Thyroid gland (tissue), 4 donors: Measurements from ENCODE around the gene UPB1. TPM values are rescaled to one million over a fixed set of nuclear protein-coding genes. Genes with fewer than 3 reads are reported as not detected.
A peak's percentile ranks its signal among the peaks of the same experiment; 100 is the strongest.
"Not testable (repeated sequence)": the region's sequence is repeated elsewhere in the genome, so short reads cannot be mapped to it uniquely, and the experiment has no call there.

Experiments used
- DNase-seq, 2 donors: peaks; one replicate each; pipeline ENCODE4 v3.0.0-alpha.2; 2019
- H3K27ac ChIP-seq, 3 donors: fragments of 200-600 bp; sonication (generic); 1 replicate in 2 of 3; 2 replicates in 1 of 3; pipeline ENCODE4 v1.5.1; 2016 to 2019; ENCODE audit warnings: mild to moderate bottlenecking in 1 of 3, moderate library complexity in 1 of 3
- H3K27me3 ChIP-seq: fragments of 200-600 bp; sonication (generic); one replicate; pipeline ENCODE4 v1.5.1; 2019
- H3K36me3 ChIP-seq, 2 donors: fragments of 200-600 bp; sonication (generic); one replicate each; pipeline ENCODE4 v1.5.1; 2016 to 2019
- H3K4me1 ChIP-seq, 2 donors: fragments of 200-600 bp; sonication (generic); one replicate each; pipeline ENCODE4 v1.5.1; 2017 to 2019
- H3K4me3 ChIP-seq, 3 donors: fragments of 200-600 bp; sonication (generic); replicated peaks in 1 of 3; 1 replicate in 2 of 3; 2 replicates in 1 of 3; pipeline ENCODE4 v1.5.1; 2016; ENCODE audit warnings: mild to moderate bottlenecking in 1 of 3
- H3K9me3 ChIP-seq: fragments of 200-600 bp; sonication (generic); one replicate; pipeline ENCODE4 v1.5.1; 2017
- POLR2A ChIP-seq, 2 donors: fragments of 450-650 bp; IDR thresholded peaks; one replicate each; pipeline ENCODE4 v1.6.1; 2017; ENCODE audit warnings: antibody characterized with exemption in 2 of 2, mild to moderate bottlenecking in 2 of 2, moderate library complexity in 1 of 2
- WGBS, 2 donors: methylation state at CpG; one replicate each; pipeline ENCODE4 v1.1.5; 2017; 5-methylcytosine and 5-hydroxymethylcytosine counted together
- intact Hi-C: fragments of 100-400 bp; cut with DNase I; formaldehyde crosslinking; loops from one replicate; pipeline ENCODE4 v1.15.1; 2023
- total RNA-seq, 4 donors: library from RNA; depleted of rRNA; stranded (reverse); fragments of >200 nt; gene quantifications; one replicate each; pipeline ENCODE4 v1.2.3, GENCODE V29; 2016
- TF ChIP-seq, protein P1 (sequence below), 6 experiments: fragments of 200-600 bp in 3 of 6; fragments of 450-650 bp in 3 of 6; sonication (generic) in 3 of 6; IDR thresholded peaks; one replicate each; pipeline ENCODE4 v1.5.1; 2016 to 2019; ENCODE audit warnings: antibody characterized with exemption in 6 of 6, mild to moderate bottlenecking in 2 of 6, inconsistent platforms in 1 of 6, moderate library complexity in 1 of 6

Gene UPB1
- total RNA-seq, 4 donors from 2014 or later = not detected

DNA sequence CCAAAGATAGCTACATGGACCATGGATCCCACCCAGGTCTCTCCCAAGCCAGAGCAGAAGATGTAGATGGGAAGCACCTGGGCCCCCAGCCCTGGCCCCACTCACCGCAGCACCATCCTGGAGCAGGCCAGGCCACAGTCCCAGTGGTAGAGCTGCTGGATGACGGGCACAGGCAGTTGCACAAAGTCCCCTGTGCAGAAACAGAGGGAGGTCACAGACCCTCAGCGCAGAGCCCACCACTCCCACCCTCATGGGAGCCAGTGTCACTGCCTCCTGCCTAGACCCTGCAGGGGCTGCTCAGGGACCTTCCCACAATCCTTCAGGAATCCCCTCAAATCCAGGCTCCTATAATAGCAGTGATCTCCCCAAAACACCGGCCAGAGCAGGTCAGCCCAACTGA lies 53.7 kb downstream of the UPB1 start:
- intact Hi-C loops = no loop called here
- H3K4me1 ChIP-seq = peaks cover 13 to 20% of the 10 kb centered on the region in 2 donors
- H3K4me3 ChIP-seq = no peak overlapping the region
- no peak for DNase-seq
- H3K27me3 ChIP-seq = no peaks in the 10 kb centered on the region
- H3K36me3 ChIP-seq = peaks cover 20 to 22% of the 10 kb centered on the region in 2 donors
- no peak overlapping the region for H3K27ac ChIP-seq
- no peak for TF ChIP-seq POLR2A (IDR thresholded peaks at IDR 0.05)
- TF ChIP-seq, protein P1, sequence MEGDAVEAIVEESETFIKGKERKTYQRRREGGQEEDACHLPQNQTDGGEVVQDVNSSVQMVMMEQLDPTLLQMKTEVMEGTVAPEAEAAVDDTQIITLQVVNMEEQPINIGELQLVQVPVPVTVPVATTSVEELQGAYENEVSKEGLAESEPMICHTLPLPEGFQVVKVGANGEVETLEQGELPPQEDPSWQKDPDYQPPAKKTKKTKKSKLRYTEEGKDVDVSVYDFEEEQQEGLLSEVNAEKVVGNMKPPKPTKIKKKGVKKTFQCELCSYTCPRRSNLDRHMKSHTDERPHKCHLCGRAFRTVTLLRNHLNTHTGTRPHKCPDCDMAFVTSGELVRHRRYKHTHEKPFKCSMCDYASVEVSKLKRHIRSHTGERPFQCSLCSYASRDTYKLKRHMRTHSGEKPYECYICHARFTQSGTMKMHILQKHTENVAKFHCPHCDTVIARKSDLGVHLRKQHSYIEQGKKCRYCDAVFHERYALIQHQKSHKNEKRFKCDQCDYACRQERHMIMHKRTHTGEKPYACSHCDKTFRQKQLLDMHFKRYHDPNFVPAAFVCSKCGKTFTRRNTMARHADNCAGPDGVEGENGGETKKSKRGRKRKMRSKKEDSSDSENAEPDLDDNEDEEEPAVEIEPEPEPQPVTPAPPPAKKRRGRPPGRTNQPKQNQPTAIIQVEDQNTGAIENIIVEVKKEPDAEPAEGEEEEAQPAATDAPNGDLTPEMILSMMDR (IDR thresholded peaks at IDR 0.05) = no peak
- WGBS, 2 donors = 91 to 96% methylated on average over 2 to 4 of the region's 4 CpGs
- no peaks in the 10 kb centered on the region for H3K9me3 ChIP-seq

DNA sequence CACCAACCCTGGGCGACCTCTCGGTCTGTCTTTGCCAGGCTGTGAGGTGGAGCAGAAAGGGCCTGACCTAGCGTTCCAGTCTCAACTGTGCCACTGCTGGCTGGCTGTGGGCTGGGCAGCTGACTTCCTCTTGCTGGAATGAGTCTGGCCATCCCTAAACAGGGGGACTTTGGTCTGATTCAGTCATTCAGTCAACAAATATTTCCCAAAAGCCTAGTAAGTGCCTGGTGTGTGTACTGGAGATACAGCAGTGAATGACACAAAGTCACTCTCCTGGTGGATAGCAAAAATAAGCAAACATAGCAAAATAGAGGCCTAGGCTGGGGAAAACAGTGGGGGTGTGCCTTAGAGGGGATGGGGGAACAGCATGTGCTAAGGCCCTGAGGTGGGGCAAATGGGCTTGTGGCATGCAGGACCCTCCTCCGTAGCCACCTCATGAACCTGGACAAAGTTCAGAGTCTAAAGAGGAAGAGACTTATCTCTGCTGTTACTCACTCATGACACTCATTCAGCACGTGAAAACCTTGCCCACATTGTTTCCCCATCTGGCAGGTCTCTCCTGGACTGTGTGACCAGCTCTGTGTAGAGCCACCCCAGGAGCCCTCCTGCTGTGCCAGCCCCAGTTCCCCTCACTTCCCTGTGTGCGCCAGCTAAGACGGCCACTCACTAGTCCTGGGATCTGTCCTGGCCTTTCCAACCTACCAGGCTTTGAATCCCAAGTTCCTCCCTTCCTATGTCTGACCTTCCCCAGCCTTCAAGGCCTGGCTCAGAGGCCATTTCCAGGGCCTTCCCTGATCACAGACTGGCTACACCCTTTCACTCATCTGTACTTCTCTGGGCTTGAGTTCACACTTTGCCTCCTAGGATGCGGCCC lies 55.1 kb downstream of the UPB1 start:
- Histone ChIP-seq H3K4me3 (no peak overlapping the region), H3K9me3 (no peaks in the 10 kb centered on the region), H3K27me3 (no peaks in the 10 kb centered on the region), H3K36me3 (peaks cover 18 to 20% of the 10 kb centered on the region in 2 donors), H3K4me1 (peaks cover 11 to 17% of the 10 kb centered on the region in 2 donors), H3K27ac (no peak overlapping the region)
- intact Hi-C loops = no loop called here
- WGBS, 2 donors = 88 to 90% methylated on average over 8 of the region's 8 CpGs
- TF ChIP-seq POLR2A (IDR thresholded peaks at IDR 0.05) = no peak
- TF ChIP-seq, protein P1 (IDR thresholded peaks at IDR 0.05) = no peak
- no peak for DNase-seq

DNA sequence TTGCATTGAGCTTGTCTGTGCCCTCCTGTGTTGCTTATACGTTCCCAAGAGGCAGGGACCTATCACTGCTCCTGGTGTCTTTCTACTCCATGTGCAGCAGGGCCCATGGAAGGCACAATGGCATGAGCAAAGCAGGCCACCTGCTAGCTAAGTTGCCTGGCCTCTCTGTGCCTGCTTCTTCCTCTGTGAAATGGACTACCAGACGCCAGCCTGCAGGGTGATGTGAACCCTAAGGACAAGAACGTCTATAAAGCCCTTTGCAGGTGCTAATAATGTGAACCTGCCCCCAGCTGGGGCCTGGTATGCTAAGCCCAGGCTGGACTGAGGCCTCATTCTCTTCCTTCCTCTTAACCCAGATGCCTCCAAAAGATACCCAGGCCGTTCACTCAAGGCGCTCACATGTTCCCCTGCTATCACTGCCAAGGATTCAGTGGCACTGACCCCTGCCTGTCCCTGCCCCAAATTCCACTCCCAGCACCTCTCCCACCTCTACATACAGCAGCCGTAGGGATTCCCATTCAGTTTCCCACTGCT lies 55.8 kb downstream of the UPB1 start:
- no peak for DNase-seq
- Histone ChIP-seq H3K9me3 (no peaks in the 10 kb centered on the region), H3K27ac (no peak overlapping the region), H3K27me3 (no peaks in the 10 kb centered on the region), H3K36me3 (peaks cover 18 to 20% of the 10 kb centered on the region in 2 donors), H3K4me1 (peaks cover 10 to 15% of the 10 kb centered on the region in 2 donors), H3K4me3 (no peak overlapping the region)
- 85 to 90% methylated on average over 6 of the region's 6 CpGs for WGBS, 2 donors
- TF ChIP-seq POLR2A (IDR thresholded peaks at IDR 0.05) = no peak
- intact Hi-C loops = no loop called here

DNA sequence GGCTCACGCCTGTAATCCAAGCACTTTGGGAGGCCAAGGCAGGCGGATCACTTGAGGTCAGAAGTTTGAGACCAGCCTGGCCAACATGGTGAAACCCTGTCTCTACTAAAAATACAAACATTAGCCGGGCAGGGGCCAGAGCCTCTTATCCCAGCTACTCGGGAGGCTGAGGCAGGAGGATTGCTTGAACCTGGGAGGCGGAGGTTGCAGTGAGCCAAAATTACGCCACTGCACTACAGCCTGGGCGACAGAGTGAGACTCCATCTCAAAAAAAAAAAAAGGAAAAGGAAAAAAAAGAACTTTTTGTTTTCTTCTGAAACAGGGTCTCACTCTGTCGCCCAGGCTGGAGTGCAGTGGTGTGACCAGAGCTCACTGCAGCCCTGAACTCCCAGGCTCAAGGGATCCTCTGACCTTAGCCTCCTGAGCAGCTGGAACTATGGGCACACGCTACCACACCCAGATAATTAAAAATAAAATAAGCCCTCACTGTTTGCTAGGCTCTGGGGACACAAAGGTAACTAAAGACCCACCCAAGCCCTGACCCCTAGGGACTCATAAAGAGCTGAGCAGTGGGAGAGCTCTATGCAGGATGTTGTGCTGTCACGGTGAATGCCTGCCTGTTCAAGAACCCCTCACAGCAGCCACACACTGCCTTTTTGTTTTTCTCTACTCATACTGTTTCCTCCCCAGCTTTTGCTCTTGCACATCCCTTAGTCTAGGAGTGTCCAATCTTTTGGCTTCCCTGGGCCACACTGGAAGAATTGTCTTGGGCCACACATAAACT lies 57.6 kb downstream of the UPB1 start:
- DNase-seq, H3K9me3 ChIP-seq, intact Hi-C loops, H3K27ac ChIP-seq, H3K36me3 ChIP-seq, H3K27me3 ChIP-seq, H3K4me3 ChIP-seq: not testable (repeated sequence)
- peaks cover 22 to 27% of the 10 kb centered on the region in 2 donors for H3K4me1 ChIP-seq
- WGBS, 2 donors = 90 to 92% methylated on average over 10 of the region's 10 CpGs

DNA sequence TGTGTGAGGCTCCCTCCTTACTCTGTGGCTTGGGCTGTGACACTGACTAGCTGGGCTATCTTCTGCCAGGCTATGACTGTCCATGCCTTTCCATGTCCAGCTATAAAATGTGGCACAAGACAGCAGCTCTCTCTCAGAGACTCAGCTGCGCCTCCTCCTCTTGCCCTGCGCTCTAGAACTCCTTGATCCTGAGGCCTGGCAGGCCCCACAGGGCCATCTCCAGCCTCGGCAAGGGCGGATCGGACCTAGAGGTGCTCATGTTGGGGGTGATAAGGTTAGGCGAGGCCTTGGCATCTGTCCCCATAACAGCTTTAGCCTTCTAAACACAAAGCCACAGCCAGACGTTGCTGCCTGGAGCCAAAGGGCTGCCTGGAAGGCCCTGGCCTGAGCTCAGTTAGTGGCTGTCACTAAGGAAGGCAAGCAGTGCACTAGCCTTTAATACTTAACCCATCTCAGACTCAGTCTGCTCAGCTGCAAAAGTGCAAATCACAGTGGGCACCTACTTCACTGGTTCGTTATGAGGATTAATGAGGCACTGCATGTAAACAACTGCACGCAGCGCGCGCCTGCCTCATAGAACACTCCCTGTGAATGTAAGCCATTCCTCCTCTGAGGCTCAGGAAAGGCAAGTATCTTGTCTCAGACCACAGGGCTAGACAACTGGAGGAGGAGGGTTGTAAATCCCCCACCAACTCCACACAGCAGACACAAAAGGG lies 58.6 kb downstream of the UPB1 start:
- DNase-seq = no peak
- H3K4me3 ChIP-seq = peak overlapping the region; percentile 74 to 99 (median 96)
- TF ChIP-seq, protein P1 (IDR thresholded peaks at IDR 0.05) = no peak
- TF ChIP-seq POLR2A (IDR thresholded peaks at IDR 0.05) = no peak
- WGBS, 2 donors = 53 to 69% methylated on average over 9 to 11 of the region's 12 CpGs
- H3K27ac ChIP-seq = peak overlapping the region in 1 of 3 donors; percentile 86
- H3K36me3 ChIP-seq = peaks cover under 1 to 3% of the 10 kb centered on the region in 2 donors
- H3K27me3 ChIP-seq = no peaks in the 10 kb centered on the region
- H3K4me1 ChIP-seq = peaks cover 22 to 27% of the 10 kb centered on the region in 2 donors
- intact Hi-C loops = no loop called here
- H3K9me3 ChIP-seq = no peaks in the 10 kb centered on the region
